GM12864 (cell line): ENCODE results near the gene KLK7.
"Not testable (repeated sequence)": the region's sequence is repeated elsewhere in the genome, so short reads cannot be mapped to it uniquely, and the experiment has no call there.

Source experiments
- DNase-seq: peaks from one replicate; pipeline ENCODE4 v3.0.0-alpha.2; 2011; ENCODE audit warnings: low read depth
- H3K4me3 ChIP-seq: 2 replicates; pipeline ENCODE4 v1.5.1; 2011; ENCODE audit warnings: mild to moderate bottlenecking, low read depth, low read length, control low read depth
- CTCF ChIP-seq: IDR thresholded peaks from 2 replicates; pipeline ENCODE4 v1.5.1; 2011; ENCODE audit warnings: low read depth, mild to moderate bottlenecking, moderate library complexity, low read length, control low read depth, inconsistent platforms; ENCODE audit errors: missing control alignments

KLK7 gene

DNA sequence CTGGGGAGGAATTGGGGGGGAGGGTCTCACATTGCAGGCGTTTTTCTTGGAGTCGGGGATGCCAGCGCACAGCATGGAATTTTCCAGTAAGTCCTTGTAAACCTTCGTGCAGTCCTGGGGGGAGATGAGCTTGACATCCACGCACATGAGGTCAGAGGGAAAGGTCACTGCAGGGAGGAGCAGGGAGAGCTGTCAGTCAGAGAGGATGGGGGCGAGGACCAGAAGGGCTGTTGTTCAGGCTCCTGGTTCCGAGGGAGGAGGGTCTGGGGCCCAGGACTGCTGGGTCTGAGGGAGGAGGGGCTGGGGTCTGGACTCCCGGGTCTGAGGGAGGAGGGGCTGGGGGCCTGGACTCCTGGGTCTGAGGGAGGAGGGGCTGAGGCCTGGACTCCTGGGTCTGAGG lies 4.0 kb downstream of the KLK7 start:
- TF ChIP-seq CTCF, result no peak

DNA sequence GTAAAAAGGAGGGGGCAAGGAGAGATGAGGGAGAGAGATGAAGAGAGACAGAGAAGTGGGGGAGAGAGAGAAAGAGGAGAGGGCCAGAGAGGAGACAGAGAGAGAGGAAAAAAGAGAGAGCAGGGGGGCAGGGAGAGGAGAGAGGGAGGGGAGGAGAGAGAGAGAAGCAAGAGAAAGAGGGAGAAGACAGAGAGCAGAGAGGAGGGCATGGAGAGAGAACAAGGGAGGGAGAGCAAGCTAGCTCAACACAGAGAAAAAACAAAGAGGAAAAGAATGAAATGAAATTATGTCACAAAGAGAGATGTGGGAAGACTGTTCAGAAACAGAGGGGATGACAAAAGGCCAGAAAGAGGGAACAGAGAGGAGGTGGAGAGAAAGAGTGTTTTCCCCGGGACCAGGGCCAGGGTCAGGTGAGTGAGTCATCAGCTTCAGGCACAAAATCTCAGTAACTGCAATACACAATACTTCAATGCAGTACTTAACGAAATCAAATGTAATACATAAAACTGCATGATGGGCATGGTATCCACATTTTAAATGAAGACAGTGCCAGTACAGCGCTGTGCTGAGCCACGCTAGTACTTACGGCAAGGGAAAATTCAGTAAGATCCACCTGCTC lies 4.8 kb downstream of the KLK7 start:
- no peak for TF ChIP-seq CTCF
- DNase-seq, result no peak
- H3K4me3 ChIP-seq, result no peak overlapping the region

More for the DNA sequence above, 4.0 kb downstream of the KLK7 start:
- no peak for DNase-seq
- H3K4me3 ChIP-seq, result no peak overlapping the region

GRCh38 chr19:50977626-50978025 lies 6.1 kb downstream of the KLK7 start:
- no peak for DNase-seq
- H3K4me3 ChIP-seq, result no peak overlapping the region
- TF ChIP-seq CTCF, result no peak

- no peak for TF ChIP-seq CTCF
- DNase-seq, result no peak
- no peak overlapping the region for H3K4me3 ChIP-seq
Observed at GRCh38 chr19:50975766-50976165, 8.0 kb downstream of the KLK7 start.

DNA sequence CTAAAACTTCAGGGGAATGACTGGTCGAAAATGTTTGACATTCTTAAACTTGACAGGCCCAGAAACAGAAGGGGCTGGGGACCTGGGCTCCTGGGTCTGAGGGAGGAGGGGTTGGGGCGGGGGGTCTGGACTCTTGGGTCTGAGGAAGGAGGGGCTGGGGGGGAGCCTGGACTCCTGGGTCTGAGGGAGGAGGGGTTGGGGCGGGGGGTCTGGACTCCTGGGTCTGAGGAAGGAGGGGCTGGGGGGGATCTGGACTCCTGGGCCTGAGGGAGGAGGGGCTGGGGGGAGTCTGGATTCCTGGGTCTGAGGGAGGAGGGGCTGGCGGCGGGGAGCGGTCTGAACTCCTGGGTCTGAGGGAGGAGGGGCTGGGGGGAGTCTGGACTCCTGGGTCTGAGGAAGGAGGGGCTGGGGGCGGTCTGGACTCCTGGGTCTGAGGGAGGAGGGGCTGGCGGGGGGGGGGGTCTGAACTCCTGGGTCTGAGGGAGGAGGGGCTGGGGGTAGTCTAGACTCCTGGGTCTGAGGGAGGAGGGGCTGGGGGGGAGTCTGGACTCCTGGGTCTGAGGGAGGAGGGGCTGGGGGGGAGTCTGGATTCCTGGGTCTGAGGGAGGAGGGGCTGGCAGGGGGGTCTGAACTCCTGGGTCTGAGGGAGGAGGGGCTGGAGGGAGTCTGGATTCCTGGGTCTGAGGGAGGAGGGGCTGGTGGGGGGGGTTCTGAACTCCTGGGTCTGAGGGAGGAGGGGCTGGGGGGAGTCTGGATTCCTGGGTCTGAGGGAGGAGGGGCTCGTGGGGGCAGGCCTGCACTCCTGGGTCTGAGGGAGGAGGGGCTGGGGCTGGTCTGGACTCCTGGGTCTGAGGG lies 8.8 kb downstream of the KLK7 start:
- no peak for DNase-seq
- H3K4me3 ChIP-seq, result no peak overlapping the region
- TF ChIP-seq CTCF, result no peak

DNA sequence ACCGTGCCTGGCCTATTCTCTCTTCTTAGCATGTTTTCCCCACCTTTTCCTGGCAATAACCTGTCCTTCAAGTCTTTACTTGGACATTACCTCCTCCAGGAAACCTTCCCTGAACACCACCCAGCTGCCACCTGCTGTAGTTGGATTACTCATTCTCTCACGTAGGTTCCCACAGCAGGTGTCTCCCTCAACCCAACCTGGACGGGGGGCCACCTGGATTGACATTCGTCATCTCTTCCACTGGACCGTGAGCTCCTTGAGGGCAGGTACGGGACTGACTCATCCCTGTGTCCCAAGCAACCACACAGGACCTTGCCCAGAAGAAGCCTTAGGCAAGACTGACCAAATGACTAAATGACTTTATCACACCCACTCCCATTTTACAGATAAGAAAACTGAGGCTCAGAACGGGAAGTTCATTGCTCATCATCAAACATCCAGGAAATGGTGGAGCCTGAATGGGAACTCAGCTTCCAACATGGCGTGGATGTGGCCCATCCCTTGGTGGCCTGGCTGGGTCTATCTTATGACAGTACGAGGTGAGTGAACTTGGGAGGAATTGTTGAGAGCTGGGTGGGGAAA lies 10.8 kb downstream of the KLK7 start:
- TF ChIP-seq CTCF, result no peak
- no peak overlapping the region for H3K4me3 ChIP-seq
- DNase-seq, result no peak

GRCh38 chr19:50969810-50970209 lies 13.9 kb downstream of the KLK7 start:
- DNase-seq, H3K4me3 ChIP-seq: not testable (repeated sequence)
